NCI-H146 treated with DMSO at 0.1 percent for 48 hours (cell line): ENCODE data around the gene AP2A2.

Experiments used
- DNase-seq: peaks from one replicate; lab custom pipeline; 2025; ENCODE audit not compliant: unreplicated experiment; lab: John Stamatoyannopoulos, UW

AP2A2 gene

DNA sequence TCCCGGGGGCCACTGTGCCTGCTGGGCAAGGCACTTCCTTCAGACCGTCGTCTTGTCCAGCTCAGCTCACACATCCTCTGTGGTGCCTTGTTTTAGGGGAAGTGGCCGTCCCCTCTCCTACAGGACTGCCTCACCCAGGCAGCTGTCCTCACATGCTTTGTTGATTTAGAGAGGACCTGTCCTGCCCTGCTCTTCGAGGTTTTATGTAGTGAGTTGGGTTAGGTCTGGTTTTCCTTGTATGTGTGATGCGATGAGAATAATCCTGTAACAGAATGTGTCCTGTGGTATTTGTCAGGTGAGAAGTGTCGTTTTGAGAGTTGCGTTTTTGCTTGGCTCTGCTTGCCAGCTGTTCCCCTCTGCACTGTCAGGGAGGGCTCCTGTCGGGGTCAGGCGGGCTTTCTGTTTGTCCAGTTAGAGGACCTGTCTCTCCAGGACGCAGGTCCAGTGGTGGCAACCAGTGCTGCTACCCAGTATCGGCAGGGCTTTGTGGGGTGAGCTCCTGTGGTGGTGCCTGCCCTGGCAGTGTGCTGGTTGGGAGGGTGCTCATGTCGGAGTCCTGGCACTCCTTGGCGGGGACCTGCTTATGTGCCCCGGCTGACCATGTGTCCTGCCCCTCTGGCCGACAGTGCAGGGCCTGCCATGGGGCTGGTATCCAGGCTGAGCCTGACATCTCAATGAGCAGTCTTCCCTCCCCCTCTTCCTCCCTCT lies 69.5 kb downstream of the AP2A2 start:
- DNase-seq, result no peak

DNA sequence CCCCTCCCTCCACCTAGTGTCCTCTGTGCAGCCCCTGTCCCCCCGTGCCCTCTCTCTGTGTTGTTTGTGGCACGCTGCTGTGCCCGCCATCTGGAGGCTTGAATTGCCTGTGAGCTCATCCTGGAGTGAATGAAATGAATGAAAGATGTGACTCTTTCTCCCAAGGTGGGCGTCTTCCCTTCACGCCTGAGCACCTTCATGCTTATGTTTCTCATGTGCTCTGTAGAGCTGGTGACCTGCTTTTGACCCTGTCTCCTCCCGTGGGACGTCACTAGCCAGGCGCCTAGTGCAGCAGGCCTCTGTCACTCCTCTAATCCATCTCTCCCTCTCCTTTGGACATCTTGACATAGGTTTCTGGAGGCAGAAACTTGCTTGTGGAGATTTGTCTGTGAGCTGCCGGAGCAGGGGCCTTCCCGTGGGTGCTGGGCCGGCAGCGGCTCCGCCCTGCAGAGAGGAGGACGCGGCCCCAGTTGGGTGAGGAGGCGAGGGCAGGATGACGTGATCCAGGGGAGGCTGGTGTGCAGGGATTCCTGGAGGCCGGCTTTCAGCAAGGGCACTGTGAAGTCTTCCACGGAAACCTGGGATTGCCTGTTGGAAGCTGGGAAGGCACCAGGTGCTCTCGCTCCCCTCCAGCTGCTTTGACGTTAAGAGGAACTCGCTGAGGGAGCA lies 70.2 kb downstream of the AP2A2 start:
- DNase-seq, result no peak

DNA sequence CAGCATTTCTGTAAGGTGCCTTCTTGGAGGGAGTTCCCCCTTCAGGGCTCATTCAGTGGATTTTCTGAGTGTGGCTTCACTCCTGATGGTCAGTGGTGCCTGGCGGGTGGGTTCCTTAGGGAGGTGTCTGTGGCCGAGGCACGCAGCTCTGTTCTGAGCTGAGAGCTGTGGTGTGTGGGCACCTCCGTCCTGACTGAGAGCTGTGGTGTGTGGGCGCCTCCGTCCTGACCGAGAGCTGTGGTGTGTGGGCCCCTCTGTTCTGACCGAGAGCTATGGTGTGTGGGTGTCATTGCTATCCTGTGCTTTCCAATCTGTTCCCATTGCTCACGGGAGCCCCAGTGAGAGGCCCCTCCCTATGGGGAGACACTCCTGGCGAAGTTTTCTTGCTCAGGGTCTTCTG lies 71.0 kb downstream of the AP2A2 start:
- no peak for DNase-seq

DNA sequence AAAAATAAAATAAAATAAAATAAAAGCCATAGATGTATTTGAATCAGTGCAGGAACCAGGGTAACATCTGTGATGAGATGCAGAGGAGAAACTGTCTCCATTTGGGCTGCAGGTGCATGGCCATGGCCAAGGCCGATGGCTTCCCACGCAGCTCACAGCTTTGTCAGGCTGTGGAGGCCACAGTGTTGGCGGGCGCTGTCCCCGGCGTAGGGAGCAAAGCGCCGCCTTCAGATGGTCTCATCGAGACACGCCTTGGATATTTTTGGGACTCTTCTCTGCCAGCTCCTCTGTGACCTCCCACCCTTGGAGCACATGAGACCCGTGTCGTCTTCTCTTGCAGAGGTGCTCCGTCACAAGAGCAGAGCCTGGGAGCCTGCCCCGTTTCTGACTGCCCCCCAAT lies 72.2 kb downstream of the AP2A2 start:
- DNase-seq, result no peak

DNA sequence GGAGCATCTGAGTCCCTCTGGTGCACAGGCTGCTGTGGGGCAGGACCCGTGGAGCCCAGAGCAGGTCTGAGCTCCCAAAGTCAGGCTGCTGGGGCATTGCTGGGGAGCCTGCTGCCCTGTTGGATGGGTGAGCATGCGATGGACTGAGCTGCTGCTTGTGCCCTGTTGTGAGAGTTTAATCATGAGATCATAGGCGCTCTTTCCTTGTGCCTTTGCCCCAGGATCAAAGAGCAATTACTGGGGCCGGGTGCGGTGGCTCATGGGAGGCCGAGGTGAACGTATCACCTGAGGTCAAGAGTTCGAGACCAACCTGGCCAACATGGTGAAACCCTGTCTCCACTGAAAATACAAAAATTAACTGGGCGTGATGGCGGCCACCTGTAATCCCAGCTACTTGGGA lies 73.3 kb downstream of the AP2A2 start:
- DNase-seq, result no peak

DNA sequence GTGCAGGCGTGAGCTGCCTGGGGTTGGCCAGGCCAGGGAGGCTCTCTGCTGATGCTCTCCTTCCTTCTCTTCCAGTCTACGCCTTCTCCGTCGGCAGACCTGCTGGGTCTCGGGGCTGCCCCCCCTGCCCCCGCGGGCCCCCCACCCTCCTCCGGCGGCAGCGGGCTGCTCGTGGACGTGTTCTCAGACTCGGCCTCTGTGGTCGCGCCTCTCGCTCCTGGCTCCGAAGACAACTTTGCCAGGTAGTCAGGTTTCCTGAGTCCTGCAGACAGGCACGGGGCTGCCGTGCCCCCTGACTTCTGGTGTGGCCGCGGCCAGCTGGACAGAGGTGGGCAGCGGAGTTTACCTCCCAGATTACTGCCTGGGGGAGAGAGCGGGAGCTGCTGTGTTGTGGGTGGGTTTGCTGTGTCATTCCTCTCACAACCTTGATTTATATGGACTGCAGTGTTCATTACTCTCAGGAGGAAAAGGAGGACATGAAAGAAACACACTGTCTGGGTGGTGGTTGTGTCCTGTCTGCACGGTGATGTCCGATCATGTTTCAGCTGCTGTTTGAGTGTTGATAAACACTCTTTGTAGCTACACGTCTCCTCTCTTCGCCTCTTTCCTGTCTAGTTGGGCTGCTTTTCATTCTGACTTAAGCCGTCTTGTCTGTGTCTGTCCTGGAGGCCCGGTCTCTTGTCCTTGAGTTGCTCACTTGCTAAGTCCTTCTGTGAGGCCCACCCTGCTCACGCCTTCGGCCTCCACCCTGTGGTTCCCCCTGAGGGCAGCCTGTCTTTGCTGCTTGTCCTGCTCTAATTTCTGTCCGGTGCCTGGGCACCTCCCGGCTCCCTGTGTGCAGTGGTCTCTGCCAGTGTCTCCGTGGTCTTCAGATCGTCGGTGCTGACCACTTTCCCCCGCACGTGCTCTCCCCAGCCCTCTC lies 74.9 kb downstream of the AP2A2 start:
- no peak for DNase-seq

DNA sequence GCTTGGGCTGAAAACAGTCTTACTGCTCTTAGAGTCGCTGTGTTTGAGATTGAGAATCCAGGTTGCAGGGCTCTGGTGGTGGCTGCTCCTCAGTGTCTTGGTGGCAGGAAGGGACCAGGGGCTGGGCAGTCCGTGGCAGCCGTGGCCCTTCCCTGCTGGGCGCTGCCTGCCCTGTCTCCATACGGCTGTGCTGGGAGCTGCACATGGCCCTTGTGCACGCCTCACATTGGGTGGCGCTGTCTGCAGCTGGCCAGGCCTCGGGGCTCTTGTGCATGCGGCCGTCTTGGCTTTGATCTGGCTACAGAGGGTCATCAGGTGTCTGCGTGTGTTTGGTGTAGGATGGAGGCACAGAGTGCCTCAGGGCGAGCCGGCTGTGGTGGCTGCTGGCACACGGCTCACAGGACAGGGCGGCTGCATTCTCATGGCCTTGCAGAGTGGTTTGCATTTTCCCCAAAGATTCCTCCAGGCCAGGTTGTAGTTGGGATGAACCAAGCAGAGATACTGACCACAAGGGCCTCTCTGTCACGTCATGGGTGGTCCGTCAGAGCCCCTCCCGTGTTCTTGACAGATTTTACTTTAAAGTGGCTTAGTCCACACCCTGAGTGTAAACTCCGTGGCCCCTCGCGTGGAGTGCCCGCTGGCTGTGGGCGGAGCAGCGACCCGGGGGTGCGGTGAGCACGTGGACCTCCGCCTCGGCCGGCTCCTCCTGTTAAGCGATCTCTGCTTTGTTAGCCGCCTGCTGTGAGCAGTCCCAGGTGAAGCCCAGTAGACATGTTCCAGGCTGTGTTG lies 76.1 kb downstream of the AP2A2 start:
- no peak for DNase-seq

DNA sequence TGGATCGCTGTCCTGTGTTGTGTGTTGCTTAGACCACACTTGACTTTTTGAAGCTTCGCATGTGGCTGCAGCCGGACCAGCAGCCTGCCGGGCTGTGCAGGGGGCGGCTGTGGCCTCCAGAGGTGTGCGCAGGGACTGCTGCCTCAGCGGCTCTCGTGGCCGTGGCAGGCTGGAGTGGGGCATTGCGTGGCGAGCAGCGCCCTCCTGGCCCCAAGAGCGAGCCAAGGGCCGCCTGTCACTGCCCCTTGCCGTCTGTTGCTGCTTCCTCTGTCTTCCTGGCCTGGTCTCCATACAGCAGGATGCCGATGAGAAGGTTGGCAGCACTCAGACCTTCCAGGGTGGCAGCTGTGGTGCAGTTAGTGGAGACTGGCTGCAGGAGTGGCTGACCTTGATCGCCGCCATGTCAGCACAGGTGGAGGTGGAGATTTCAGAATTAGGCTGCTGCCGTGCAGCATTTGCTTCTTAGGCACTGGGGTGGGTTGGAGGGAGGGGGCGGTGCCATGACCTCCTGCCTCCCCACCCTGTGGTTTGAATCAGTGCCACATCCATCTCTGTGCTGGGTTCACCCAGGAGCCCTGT lies 76.8 kb downstream of the AP2A2 start:
- no peak for DNase-seq

DNA sequence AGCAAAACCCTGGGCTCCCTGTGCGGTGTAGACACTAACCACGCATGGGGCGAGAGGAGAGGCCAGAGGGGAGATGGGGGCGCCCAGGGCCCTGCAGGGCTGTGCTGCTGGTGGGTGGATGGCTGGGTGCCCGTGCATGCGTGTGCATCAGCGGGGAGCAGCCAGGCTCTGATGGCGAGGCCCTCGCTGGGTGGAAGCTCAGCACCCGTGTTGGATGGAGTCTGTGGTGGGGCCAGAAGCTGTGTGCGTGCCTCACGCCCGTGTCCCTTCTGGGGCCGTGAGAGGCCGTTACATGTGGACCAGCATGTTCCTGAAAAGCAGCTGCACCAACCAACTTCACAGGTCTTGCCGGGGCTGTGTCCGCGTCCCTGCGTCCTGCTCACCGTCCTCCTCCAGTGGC lies 77.5 kb downstream of the AP2A2 start:
- no peak for DNase-seq

DNA sequence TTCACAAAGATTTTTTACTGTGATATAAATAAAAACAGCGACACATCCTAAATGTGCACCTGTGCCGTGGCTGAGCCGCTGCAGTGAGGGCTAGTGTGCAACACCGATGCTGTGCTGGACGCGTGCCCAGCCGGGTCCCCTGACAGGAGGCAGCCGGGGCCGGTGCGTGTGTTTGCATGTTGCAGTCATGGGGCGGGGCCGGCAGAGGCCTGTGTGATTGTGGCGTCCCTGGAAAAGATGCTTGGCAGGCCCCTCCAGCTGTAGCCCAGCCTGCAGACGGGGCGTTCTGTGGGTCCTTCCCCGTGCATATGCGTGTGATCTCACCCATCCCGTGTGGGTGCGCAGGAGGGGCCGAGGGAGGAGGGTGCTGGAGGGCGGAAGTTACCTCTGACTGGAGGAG lies 80.3 kb downstream of the AP2A2 start:
- DNase-seq, result no peak

DNA sequence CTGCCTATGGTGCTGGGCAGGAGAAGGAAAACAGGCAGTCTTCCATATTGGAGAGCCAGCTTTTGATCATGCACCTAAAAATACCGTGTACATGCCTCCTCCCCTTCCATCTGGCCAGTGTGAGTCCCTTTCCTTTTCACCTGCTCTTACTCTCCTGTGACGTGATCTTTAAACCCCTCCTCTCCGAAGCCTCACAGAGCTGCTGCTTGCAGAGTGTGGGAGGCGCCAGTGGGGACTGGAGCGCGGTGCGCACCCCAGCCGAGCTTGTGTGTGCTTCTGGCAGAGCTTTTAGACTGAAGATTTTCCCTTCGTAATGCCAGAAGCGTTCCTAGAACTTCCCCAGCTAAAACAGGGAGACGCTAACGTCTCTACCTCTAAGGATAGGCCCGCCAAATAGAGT lies 81.1 kb downstream of the AP2A2 start:
- DNase-seq, result no peak

DNA sequence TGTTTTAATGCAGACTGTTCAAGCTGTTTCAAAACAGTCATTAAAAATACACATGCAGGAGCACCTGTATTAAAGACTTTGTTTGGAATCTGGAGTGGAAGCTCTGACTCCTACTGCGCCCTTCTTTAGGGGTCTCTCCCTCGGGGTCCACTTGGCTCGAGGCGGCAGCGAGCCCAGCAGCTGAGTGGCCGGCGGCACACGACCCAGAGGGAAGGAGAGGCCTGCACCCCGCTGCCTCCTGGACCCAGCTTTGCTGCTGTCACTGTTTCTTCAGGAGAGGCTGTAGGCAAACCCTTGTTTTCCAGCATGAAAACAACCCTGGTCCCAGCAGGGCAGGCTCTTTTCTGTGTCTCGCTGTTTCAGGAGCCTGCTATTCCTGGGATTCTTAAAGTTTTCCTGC lies 81.6 kb downstream of the AP2A2 start:
- DNase-seq, result no peak

DNA sequence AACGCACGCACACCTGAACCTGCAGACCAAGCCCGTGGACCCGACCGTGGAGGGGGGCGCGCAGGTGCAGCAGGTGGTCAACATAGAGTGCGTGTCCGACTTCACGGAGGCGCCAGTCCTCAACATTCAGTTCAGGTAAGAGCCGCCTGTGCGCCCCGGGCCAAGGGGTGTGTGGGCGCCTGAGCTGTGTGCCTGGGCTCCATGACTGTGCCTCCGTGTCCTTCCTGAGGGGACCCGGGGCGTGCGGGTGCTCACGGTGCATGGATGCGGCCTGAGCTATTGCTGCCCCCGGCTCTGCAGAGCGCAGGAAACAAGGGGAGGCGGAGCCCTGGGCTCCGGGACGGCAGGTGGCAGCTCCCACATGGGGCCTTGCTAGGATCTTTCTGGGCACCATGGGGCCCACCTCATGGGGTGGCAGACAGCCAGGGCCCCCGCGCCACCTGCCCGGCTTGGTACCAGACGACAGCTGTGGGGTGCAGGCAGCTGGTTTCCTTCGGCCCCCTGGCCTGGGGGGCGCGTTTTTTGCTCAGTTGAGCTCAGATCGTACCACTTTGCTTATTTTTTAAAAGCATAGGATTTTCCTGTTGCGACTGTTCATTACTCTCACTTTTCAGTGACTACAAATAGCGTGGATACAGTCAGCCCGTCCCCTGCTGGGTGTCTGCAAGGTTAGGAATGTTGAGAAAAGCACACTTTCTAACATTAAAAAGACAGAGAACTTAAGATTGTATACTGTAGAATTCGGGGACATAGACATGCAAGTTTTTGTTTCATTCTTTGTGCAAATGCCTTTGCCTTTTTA lies 82.5 kb downstream of the AP2A2 start:
- no peak for DNase-seq

DNA sequence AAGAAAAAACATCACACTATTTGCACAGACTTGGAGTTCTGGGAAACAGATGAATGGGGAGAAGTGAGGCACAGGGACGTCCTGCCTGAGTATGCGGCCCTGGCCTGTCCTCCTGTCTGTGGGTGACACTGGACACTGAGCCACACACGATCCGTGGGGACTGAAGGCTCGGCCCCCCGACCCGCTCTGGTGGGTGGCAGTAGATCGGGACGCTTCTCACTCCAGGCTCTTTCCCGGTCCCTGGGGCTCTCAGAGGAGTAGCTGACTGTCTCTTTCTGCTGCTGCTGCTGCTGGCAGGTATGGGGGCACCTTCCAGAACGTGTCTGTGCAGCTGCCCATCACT lies 83.1 kb downstream of the AP2A2 start:
- no peak for DNase-seq

DNA sequence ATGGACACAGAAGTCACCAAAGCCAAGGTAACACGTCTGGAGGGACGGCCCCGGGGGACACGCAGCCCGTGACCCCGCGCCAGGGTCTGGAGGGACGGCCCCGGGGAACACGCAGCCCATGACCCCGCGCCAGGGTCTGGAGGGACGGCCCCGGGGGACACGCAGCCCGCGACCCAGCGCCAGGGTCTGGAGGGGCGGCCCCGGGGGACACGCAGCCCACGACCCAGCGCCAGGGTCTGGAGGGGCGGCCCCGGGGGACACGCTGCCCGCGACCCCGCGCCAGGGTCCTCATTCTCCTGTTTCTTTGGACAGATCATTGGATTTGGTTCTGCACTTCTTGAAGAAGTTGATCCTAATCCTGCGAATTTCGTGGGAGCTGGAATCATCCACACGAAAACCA lies 83.7 kb downstream of the AP2A2 start:
- no peak for DNase-seq

DNA sequence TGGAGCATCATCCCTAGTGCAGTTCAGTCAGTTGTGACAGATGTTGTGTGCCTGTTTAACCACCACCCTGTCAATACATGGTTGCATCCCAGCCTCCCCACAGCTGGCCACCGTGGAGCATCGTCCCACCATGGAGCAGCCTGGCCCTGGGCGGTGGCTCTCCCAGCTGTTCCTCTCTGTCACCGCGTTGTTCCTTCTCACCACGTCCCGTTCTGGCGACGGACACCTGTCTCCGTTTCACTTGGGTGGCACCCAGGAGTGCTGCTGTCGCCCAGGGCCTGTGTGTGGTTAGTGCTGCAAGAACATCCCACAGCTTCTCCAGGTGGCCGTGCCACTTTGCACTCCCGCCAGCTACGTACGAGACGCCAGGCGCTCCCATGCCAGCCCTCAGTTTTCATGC lies 84.3 kb downstream of the AP2A2 start:
- no peak for DNase-seq

DNA sequence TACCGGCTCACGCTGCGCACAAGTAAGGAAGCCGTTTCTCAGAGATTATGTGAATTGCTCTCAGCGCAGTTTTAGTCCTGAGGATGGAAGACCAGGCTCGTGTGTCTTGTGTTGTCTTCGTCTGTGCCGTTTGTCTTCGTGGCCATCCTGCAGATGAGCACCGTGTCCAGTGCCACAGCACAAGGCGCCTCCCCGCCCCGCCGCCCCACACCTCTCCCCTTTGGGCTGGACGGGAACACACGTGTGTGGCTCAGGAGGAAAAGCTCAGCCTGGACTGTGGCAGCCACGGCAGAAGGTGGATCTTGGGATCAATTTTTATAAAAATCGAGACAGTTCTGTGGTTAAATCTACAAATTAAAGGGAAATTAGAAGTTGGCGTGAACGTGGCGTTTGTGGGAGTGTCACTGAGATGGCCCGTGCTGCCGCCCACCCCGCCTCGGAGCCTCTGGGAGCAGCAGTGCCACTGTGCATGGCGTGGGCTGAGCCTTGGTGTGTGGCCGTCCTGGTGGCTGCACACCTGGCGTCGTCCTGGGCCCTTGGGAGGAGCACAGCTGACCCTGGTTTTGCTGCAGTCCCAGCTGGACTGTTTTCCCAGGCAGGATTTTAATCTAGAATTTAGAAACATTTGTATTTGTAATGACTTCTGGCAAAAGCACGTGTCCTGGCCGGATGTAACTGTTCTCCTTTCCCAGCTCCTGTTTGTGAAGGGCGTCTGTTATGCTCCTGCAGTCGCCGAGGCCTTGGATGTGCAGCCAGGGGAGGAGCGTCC lies 85.1 kb downstream of the AP2A2 start:
- no peak for DNase-seq

DNA sequence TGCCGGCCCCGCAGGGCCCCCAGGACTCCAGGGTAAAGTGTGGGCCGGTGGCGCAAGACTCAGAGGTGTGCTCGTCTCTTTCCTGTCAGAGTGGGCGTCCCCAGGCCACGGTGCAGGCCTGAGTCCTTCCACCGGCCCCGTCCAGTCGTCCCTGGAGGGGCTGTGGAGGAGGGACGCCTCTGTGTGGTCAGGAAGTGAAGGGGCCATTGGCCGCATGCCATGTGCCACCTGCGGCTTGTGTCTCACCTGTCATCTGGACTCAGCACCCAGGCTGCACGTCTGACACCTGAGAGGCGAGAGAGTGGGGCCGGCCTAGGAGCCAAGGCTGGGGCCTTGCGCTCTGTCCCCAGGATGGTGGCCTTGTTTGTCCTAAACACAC lies 85.6 kb downstream of the AP2A2 start:
- no peak for DNase-seq

DNA sequence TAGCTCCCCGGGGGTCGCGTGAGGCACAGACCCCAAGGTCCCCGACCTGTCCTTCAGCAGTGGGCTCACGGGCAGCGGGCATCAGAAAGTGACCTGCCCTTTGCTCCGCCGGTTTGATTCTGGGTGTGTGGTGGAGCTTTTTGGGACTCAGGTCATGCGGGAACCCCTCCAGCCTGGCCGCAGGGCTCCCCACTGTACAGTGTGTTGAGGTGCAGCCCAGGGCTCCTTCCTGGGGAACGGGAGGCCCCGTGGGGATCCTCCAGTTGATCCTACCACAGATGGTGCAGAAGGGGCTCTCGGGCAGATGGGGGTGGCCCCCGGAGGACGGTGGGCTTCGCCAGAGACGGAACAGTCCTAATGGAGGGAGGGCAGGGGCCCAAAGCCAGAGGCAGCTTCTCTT lies 86.6 kb downstream of the AP2A2 start:
- no peak for DNase-seq
